ENCODE results near the gene FMN2. TPM values are rescaled to one million over a fixed set of nuclear protein-coding genes. Genes with fewer than 3 reads are reported as not detected.

FMN2 gene
- total RNA-seq, 3 donors from 2014 or later = 0.96 to 30.4 (median 3.5) TPM

GRCh38 chr1:240501115-240501514 is 409.4 kb downstream of the FMN2 start:
- Histone ChIP-seq H3K4me1 (ENCODE audit: low read depth) (no peaks in the 10 kb centered on the region), H3K4me3 (no peak overlapping the region), H3K9me3 (no peaks in the 10 kb centered on the region), H3K36me3 (ENCODE audit: low read depth) (no peaks in the 10 kb centered on the region)
- DNase-seq (no peak), ATAC-seq (no peak)
- intact Hi-C loops (cut with DNase I, micrococcal nuclease) = no loop called here
- TF ChIP-seq CTCF (IDR thresholded peaks at IDR 0.05) = no peak

GRCh38 chr1:240503036-240503435 is 411.4 kb downstream of the FMN2 start:
- Histone ChIP-seq H3K4me3 (no peak overlapping the region), H3K4me1 (ENCODE audit: low read depth) (no peaks in the 10 kb centered on the region), H3K36me3 (ENCODE audit: low read depth) (no peaks in the 10 kb centered on the region), H3K9me3 (no peaks in the 10 kb centered on the region)
- no peak for TF ChIP-seq CTCF (IDR thresholded peaks at IDR 0.05)
- DNase-seq = no peak
- intact Hi-C loops (cut with DNase I, micrococcal nuclease) = no loop called here
- no peak for ATAC-seq

GRCh38 chr1:240503558-240503957 is 411.9 kb downstream of the FMN2 start:
- H3K9me3 ChIP-seq = no peaks in the 10 kb centered on the region
- H3K36me3 ChIP-seq (ENCODE audit: low read depth) = no peaks in the 10 kb centered on the region
- intact Hi-C loops (cut with DNase I, micrococcal nuclease) = no loop called here
- H3K4me1 ChIP-seq (ENCODE audit: low read depth) = no peaks in the 10 kb centered on the region
- no peak for DNase-seq
- H3K4me3 ChIP-seq = no peak overlapping the region
- ATAC-seq = no peak
- TF ChIP-seq CTCF (IDR thresholded peaks at IDR 0.05) = no peak

- H3K9me3 ChIP-seq = no peaks in the 10 kb centered on the region
- H3K36me3 ChIP-seq (ENCODE audit: low read depth) = no peaks in the 10 kb centered on the region
- intact Hi-C loops (cut with DNase I, micrococcal nuclease) = no loop called here
- H3K4me1 ChIP-seq (ENCODE audit: low read depth) = no peaks in the 10 kb centered on the region
- ATAC-seq (no peak), DNase-seq (no peak)
- no peak overlapping the region for H3K4me3 ChIP-seq
- no peak for TF ChIP-seq CTCF (IDR thresholded peaks at IDR 0.05)
Observed at GRCh38 chr1:240506176-240506575, 414.5 kb downstream of the FMN2 start.

- ATAC-seq (no peak), DNase-seq (no peak)
- intact Hi-C loops (cut with DNase I, micrococcal nuclease) = no loop called here
- Histone ChIP-seq H3K9me3 (no peaks in the 10 kb centered on the region), H3K4me1 (ENCODE audit: low read depth) (no peaks in the 10 kb centered on the region), H3K36me3 (ENCODE audit: low read depth) (no peaks in the 10 kb centered on the region), H3K4me3 (no peak overlapping the region)
- no peak for TF ChIP-seq CTCF (IDR thresholded peaks at IDR 0.05)
Observed at GRCh38 chr1:240508201-240508600, 416.5 kb downstream of the FMN2 start.

GRCh38 chr1:240508950-240509349 is 417.3 kb downstream of the FMN2 start:
- TF ChIP-seq CTCF (IDR thresholded peaks at IDR 0.05) = no peak
- ATAC-seq = no peak
- Histone ChIP-seq H3K4me3 (no peak overlapping the region), H3K9me3 (no peaks in the 10 kb centered on the region), H3K4me1 (ENCODE audit: low read depth) (no peaks in the 10 kb centered on the region), H3K36me3 (ENCODE audit: low read depth) (no peaks in the 10 kb centered on the region)
- no peak for DNase-seq
- intact Hi-C loops (cut with DNase I, micrococcal nuclease) = no loop called here
